Skeletal muscle tissue (tissue), 4 donors: ENCODE data around the gene ELP1. TPM values are rescaled to one million over a fixed set of nuclear protein-coding genes. Genes with fewer than 3 reads are reported as not detected.
"Not testable (repeated sequence)": the region's sequence is repeated elsewhere in the genome, so short reads cannot be mapped to it uniquely, and the experiment has no call there.

ENCODE experiments used
- H3K27ac ChIP-seq: one replicate; pipeline ENCODE4 v1.7.0; 2013; ENCODE audit warnings: mild to moderate bottlenecking, low read depth, low read length, inconsistent platforms
- H3K27me3 ChIP-seq, 3 donors: one replicate each; pipeline ENCODE4 v1.7.0; 2013; ENCODE audit warnings: low read length in 3 of 3; ENCODE audit not compliant: control insufficient read depth in 3 of 3, insufficient read depth in 3 of 3
- H3K36me3 ChIP-seq, 3 donors: one replicate each; pipeline ENCODE4 v1.7.0; 2013; ENCODE audit warnings: low read length in 3 of 3; ENCODE audit not compliant: control insufficient read depth in 3 of 3, insufficient read depth in 3 of 3
- H3K4me1 ChIP-seq, 3 donors: one replicate each; pipeline ENCODE4 v1.7.0; 2013; ENCODE audit warnings: low read length in 3 of 3, mild to moderate bottlenecking in 3 of 3; ENCODE audit not compliant: control insufficient read depth in 3 of 3, insufficient read depth in 3 of 3
- H3K4me3 ChIP-seq, 3 donors: one replicate each; pipeline ENCODE4 v1.7.0; 2013; ENCODE audit warnings: low read length in 3 of 3
- H3K9ac ChIP-seq, 3 donors: one replicate each; pipeline ENCODE4 v1.7.0; 2013; ENCODE audit warnings: low read length in 3 of 3, mild to moderate bottlenecking in 3 of 3, moderate library complexity in 2 of 3, low read depth in 1 of 3
- H3K9me3 ChIP-seq, 3 donors: one replicate each; pipeline ENCODE4 v1.7.0; 2013; ENCODE audit warnings: low read length in 3 of 3; ENCODE audit not compliant: control insufficient read depth in 3 of 3
- total RNA-seq: library from RNA; depleted of rRNA; stranded (reverse); fragments of >200 nt; gene quantifications from one replicate; pipeline ENCODE4 v1.2.3, GENCODE V29; 2014
- donor health status: Osteomylitis.

Gene ELP1
- total RNA-seq, 1 donor from 2014 or later = 24.5 TPM

- H3K9ac ChIP-seq = no peak overlapping the region
- no peaks in the 10 kb centered on the region for H3K9me3 ChIP-seq
- no peaks in the 10 kb centered on the region for H3K4me1 ChIP-seq
- peaks cover 38 to 73% (median 62%) of the 10 kb centered on the region in 3 donors for H3K36me3 ChIP-seq
- no peak overlapping the region for H3K27ac ChIP-seq
- H3K27me3 ChIP-seq = no peaks in the 10 kb centered on the region
- no peak overlapping the region for H3K4me3 ChIP-seq
Measured at GRCh38 chr9:108889649-108890067, 44.3 kb downstream of the ELP1 start.

- H3K36me3 ChIP-seq = peaks cover 20 to 52% (median 43%) of the 10 kb centered on the region in 3 donors
- H3K9ac ChIP-seq, H3K4me3 ChIP-seq, H3K27ac ChIP-seq, H3K9me3 ChIP-seq, H3K27me3 ChIP-seq, H3K4me1 ChIP-seq: not testable (repeated sequence)
Measured at GRCh38 chr9:108886594-108887271, 47.2 kb downstream of the ELP1 start.

- no peaks in the 10 kb centered on the region for H3K27me3 ChIP-seq
- no peaks in the 10 kb centered on the region for H3K9me3 ChIP-seq
- H3K36me3 ChIP-seq = peaks cover 13 to 48% (median 38%) of the 10 kb centered on the region in 3 donors
- no peak overlapping the region for H3K27ac ChIP-seq
- no peak overlapping the region for H3K9ac ChIP-seq
- no peaks in the 10 kb centered on the region for H3K4me1 ChIP-seq
- no peak overlapping the region for H3K4me3 ChIP-seq
Measured at GRCh38 chr9:108885643-108886348, 48.1 kb downstream of the ELP1 start.

GRCh38 chr9:108884701-108885100 lies 49.2 kb downstream of the ELP1 start:
- Histone ChIP-seq H3K4me3 (no peak overlapping the region), H3K27me3 (no peaks in the 10 kb centered on the region), H3K9me3 (no peaks in the 10 kb centered on the region), H3K36me3 (peaks cover 13 to 42% (median 38%) of the 10 kb centered on the region in 3 donors), H3K4me1 (no peaks in the 10 kb centered on the region), H3K27ac (no peak overlapping the region), H3K9ac (no peak overlapping the region)

- H3K4me1 ChIP-seq = no peaks in the 10 kb centered on the region
- no peaks in the 10 kb centered on the region for H3K9me3 ChIP-seq
- H3K36me3 ChIP-seq = peaks cover 29 to 45% (median 40%) of the 10 kb centered on the region in 3 donors
Measured at GRCh38 chr9:108883085-108883484, 50.8 kb downstream of the ELP1 start.

GRCh38 chr9:108882052-108882888 lies 51.7 kb downstream of the ELP1 start:
- Histone ChIP-seq H3K4me3 (no peak overlapping the region), H3K27ac (no peak overlapping the region), H3K4me1 (no peaks in the 10 kb centered on the region), H3K9ac (no peak overlapping the region), H3K27me3 (no peaks in the 10 kb centered on the region), H3K36me3 (peaks cover 30 to 44% (median 43%) of the 10 kb centered on the region in 3 donors), H3K9me3 (no peaks in the 10 kb centered on the region)

More at GRCh38 chr9:108883085-108883484, 50.8 kb downstream of the ELP1 start:
- H3K9ac ChIP-seq = no peak overlapping the region
- H3K27ac ChIP-seq = no peak overlapping the region
- no peak overlapping the region for H3K4me3 ChIP-seq
- no peaks in the 10 kb centered on the region for H3K27me3 ChIP-seq

- H3K27me3 ChIP-seq = no peaks in the 10 kb centered on the region
- peaks cover 32 to 49% (median 45%) of the 10 kb centered on the region in 3 donors for H3K36me3 ChIP-seq
- no peaks in the 10 kb centered on the region for H3K4me1 ChIP-seq
- no peak overlapping the region for H3K4me3 ChIP-seq
- H3K9me3 ChIP-seq = no peaks in the 10 kb centered on the region
- no peak overlapping the region for H3K27ac ChIP-seq
- H3K9ac ChIP-seq = no peak overlapping the region
Measured at GRCh38 chr9:108880738-108881316, 53.1 kb downstream of the ELP1 start.

- Histone ChIP-seq H3K9ac (no peak overlapping the region), H3K27ac (no peak overlapping the region), H3K36me3 (peaks cover 40 to 64% (median 57%) of the 10 kb centered on the region in 3 donors)
Measured at GRCh38 chr9:108877524-108877923, 56.4 kb downstream of the ELP1 start.

GRCh38 chr9:108876425-108876824 lies 57.5 kb downstream of the ELP1 start:
- Histone ChIP-seq H3K9ac (no peak overlapping the region), H3K27me3 (no peaks in the 10 kb centered on the region), H3K36me3 (peaks cover 36 to 63% (median 60%) of the 10 kb centered on the region in 3 donors), H3K4me3 (no peak overlapping the region), H3K4me1 (no peaks in the 10 kb centered on the region), H3K27ac (no peak overlapping the region), H3K9me3 (no peaks in the 10 kb centered on the region)

More at GRCh38 chr9:108877524-108877923, 56.4 kb downstream of the ELP1 start:
- Histone ChIP-seq H3K9me3 (no peaks in the 10 kb centered on the region), H3K27me3 (no peaks in the 10 kb centered on the region), H3K4me3 (no peak overlapping the region), H3K4me1 (no peaks in the 10 kb centered on the region)
